ENCODE results near the gene STX18.

The STX18 gene

DNA sequence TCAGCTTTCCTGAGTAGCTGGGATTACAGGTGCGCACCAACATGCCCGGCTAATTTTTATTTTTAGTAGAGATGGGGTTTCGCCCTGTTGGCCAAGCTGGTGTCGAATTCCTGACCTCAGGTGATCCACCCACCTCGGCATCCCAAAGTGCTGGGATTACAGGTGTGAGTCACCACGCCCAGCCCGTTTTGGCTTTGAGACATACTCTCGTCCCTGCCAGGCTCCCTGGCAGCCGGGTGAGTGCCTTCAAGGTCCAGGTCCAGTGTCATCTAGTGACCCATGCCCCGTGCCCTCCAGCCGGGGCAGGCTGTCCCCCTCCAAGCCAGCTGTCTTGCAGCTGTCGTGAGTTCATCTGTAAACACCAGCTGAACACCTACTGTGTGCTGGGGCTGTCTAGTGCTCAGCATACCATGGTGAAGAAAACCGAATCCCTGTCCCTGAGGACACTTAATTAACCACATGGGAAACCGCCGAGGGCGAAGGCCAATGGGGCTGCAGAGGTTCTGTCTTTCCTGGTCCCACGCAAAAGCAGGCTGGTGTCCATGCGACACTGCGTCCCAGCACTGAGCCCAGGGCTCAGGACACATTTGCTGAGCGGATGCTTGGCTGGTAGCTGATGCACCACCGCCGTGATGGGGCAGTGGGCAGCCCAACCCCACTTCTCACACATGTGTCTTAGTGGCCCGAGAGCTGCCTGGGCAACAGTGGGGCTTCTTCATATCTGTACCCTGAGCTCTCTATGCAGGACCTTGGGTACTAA lies 133.1 kb downstream of the STX18 start:
- FAIRE-seq (no peak), DNase-seq (ENCODE audit: insufficient read length, low spot score) (no peak)

DNA sequence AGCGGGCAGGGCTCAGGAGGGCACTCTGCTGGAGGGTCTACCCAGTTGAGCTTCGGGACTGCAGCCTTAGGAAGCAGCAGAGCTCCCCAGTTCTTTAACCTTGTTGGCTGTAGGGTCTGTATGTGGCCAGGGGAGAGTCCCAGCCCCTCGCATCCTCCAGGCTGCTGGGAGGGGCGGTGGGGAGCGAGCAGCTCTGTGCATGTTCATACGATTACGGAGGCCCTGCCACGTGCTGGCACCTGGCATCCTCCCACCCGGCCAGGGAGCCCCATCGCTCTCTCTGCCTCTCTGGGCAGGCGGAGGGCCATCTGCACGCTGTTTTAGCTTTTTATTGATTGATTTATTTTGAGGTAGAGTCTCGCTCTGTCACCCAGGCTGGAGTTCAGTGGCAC lies 133.7 kb downstream of the STX18 start:
- DNase-seq (ENCODE audit: insufficient read length, low spot score) (no peak), FAIRE-seq (no peak)

DNA sequence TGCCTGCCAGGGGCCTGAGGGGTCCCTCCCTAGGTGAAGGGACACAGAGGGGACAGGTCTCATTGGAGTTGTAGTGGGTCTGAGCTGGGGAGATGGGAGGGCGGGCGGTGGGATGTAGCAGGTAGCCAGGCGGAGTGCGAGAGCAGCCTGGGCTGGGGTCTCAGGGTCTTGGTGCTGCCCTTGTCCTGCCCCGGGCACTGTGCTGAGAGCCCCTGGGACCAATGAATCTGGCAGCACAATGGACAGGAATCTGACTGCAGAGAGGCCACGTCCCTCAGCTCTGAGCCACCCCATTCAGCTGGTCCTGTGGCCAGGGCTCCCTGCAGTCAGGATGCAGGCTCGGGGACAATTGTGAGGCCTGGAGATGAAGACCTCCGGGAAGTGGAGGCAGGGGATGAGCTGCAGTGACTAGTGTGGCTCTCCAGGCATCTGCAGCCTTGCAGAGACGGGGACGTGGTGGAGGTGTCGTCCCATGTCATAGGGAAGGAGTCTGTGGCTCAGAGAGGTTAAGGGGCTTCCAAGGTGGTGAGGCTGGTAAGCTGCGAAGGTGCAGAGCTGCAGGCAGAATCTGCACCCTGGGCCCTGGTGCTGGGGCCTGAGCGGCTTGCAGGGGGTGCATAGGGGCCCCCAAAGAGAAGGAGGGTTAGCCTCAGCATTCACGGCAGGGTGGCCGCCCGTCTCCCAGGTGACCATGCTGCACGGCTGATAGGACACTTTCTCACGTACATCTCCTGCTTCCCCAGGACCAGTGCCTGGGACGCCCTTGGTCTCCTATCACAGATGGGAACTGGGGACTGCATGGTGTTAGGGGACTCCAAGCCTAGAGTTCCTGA lies 134.3 kb downstream of the STX18 start:
- FAIRE-seq: no peak

DNA sequence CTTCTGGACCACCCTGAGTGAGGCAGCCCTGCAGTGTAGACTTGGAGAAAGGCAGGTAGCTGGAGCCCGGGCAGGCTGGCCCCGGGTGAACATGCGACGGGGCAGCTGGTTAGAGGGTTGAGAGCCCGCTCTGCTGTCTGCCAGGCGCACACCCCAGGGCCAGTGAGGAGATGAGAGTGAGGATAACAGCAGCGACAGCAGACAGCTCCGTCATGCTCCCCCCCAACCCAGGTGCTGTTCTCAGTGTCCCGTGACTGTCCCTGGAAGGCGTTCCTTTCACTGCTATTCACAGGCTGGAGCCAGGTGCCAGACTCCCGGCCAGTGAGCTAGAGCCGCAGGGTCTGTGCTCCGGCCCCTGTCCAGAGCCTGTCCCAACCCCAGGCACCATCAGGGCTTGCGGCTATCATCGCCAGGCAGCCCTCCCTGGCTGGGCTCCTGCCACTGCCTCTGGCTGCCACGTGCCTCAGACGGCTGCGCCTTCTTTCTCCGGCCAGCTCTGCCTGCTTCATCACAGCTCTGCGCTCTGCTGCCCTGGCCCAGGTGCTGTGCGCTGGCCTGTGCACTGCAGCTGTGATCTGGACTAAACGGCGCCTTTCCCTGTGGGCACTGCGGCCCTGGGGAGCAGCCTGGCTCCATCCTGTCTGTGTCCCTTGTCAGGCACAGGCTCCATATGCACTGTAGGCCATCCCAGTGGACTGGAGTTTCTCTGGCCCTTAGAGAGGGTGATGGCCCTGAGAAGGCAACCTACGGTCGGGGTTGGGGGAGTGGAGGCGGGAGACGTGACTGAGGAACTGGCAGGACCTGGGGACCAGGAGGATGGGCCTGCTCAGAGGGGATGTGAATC lies 135.2 kb downstream of the STX18 start:
- DNase-seq (ENCODE audit: insufficient read length, low spot score) (no peak), FAIRE-seq (no peak)

More for the DNA sequence above, 134.3 kb downstream of the STX18 start:
- DNase-seq (ENCODE audit: insufficient read length, low spot score): no peak

DNA sequence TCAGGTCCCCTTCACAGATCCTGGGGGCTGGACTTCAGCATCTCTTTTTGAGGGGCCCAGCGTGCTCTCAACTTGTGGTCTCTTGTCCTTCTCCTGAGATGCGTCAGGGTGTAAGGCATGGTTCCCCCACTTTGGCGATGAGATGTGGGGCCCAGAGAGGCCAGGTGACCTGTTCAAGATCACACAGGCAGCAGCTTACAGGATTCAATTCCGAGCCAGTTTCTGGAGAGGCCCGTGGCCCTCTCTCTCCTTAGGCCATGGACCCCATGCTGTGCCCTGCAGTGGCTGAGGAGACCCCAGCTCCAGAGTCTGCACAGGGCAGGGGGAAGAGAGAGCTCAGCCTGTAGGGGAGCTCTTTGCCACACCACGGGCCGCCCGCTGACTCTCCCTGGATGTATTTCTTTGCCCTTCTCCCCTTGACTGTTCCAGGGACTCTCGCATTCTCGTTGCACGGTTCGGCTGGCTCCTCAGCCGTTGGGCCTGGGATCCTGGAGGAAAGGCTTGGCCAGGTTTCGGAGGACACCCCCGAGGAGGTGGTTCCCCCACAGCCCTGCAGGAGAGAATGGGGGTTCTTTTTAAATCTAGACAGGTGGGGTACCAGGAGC lies 136.4 kb downstream of the STX18 start:
- no peak for DNase-seq (ENCODE audit: insufficient read length, low spot score)
- FAIRE-seq: no peak

DNA sequence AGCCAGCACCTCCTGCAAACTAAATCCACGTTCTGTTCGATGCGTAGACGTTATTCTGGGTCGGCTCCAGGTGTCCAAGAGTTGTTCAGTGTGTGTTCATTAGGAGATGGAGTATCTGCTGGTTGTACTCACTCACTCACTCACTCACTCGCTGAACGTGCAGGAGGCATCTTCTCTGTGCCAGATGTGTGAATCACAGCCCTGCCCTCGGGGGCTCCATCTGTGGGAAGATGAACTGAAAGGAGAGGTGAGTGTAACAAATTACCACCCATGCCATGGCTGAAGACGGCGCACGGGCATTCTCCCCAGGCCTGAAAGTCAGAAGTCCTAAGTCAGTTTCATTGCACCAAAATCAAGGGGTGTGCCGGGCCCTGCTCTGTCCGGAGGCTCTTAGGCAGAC lies 138.9 kb downstream of the STX18 start:
- no peak for FAIRE-seq

DNA sequence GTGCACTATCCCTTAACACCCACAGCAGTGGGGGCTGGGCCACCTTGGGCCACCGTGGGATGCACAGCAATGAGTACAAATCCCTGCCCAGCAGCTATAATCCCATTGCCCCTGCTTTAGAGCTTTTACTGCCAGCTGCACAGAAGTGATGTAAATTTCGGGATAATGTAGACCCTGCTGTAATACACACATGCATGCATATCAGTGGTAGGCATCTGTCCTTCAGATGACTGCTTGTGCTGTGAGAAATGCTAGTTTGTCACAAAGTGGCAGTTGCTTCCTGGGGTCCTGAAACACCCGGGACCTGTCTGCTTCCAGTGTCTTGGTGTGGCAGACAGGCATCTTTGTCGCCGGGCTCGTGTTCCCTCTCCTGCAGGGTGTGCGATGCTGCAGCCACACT lies 140.8 kb downstream of the STX18 start:
- no peak for DNase-seq (ENCODE audit: insufficient read length, low spot score)

More for the DNA sequence above, 138.9 kb downstream of the STX18 start:
- DNase-seq (ENCODE audit: insufficient read length, low spot score): no peak

DNA sequence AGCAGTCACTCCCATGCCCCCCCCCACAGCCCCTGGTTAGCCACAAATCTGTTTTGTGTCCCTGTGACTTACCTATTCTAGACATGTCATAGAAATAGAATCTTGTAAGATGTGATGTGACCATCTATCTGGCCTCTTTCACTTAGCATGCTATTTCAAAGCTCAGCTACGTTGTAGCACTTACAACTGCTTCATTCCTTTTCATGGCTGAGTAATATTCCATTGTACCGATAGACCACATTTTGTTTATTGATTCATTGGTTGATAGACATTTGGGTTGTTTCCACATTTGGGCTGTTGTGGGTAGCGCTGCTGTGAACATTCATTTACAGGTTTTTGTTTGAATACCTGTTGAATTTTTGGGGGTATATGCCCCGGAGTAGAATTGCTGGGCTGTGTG lies 143.4 kb downstream of the STX18 start:
- no peak for DNase-seq (ENCODE audit: insufficient read length, low spot score)
- FAIRE-seq: no peak

More for the DNA sequence above, 140.8 kb downstream of the STX18 start:
- FAIRE-seq: no peak

DNA sequence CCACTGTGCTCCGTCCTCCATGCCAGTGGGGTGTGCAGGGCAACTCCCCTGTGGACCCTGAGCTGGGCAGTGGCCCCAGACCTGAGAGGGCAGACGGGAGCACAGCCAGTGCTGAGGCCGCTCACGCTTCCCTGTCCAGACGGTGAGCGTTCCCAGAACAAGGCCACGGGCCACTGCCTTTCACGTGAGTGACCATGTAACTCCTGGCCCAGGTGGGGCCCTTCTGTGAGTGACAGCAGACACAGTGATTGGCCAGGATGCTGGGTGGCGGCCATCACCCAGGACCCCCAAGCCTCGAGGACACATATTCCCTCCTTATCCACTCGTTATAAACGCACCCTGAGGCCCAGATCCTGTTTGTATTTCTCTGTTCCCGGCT lies 144.4 kb downstream of the STX18 start:
- DNase-seq (ENCODE audit: insufficient read length, low spot score) (no peak), FAIRE-seq (no peak)

DNA sequence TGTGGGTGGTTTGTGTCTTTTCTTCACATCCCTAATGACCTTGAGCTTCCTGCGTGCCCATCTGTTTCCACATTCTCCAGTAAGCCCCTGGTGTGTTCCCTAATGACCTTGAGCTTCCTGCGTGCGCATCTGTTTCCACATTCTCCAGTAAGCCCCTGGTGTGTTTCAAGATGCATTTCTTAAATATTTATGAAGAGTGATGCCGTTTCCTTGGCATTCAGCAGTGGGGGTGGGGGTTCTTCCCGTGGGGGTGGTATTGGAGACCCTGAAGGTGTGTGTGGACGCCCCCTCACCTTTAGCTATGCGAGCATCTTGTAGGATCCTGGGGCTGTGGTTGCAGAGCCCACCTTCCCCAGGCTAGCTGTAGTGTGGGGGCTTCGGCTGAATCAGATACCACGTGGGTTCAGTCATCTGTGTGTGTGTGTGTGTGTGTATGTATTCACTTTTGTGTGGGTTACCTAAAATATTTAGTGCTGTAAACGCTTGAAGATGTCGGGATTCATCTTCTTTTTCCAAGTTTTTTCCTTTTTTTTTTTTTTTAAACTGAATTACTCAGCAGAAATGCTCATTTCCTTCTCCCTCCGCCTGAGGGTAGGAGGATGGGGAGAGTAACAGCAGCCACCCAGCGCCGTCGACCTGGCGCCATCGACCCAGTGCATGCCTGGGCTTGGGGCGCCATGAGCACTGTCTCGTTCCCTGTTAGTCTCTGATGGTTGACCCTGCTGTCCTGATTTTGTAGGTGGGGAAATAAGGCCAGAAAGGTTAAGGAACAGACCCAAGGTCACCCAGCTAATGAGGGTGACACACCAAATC lies 145.0 kb downstream of the STX18 start:
- DNase-seq (ENCODE audit: insufficient read length, low spot score): no peak
- no peak for FAIRE-seq

DNA sequence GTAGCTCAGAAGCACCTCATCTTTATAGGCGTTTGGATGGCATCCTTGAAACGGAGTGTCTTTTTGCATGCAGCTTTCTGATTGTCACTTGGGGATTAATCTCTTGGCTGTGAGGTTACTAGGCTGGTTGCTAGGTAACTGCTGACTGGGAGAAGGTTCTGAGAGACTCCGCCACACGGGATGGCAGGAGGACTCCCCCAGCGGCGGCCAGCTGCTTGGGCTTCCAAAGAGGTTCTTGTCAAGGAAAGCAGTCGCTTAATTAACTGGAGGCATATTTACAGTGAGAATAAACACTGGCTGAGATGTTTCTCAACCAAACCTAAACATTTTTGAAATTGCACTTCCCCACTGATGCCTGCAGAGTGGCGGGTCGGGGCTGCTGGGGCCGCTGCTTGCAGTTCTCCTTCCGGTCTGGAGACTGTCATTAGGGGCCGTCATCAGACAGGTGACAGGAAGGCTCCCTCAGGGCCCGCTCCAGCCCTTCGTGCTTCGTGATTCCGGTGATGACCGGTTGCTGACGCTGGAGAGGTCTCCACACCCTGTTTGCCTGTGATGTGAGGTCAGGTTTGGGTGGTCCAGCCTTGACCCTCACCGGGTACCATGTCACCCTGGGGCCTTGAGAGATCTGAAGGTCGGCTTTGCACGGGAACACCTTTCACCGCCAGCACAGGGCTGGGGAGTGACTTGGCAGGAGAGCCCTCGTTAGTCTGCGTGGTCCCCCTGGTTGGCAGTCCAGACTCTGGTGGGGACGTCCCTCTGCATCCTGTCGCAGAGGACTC lies 145.8 kb downstream of the STX18 start:
- DNase-seq (ENCODE audit: insufficient read length, low spot score) (peak; percentile 50), FAIRE-seq (peak; percentile 73)

DNA sequence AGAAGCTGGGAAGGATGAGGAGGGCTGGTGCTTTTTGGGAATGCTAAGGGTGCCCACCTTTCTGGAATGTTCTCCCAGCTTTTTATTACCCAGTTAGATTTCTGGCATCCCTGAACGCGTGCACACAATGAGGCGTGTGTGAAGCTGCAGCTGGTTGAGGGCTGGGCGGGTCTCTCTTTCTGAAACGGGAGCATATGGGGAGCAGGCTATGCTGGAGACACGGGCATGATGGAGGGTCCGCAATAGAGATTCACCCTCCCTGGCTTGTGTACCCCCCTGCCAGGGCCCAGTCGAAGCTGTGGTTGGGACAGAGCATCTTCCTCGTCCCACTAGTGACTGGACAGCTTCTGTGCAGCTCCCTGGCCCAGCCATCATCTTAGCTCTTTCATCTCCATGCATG lies 146.5 kb downstream of the STX18 start:
- no peak for FAIRE-seq
- no peak for DNase-seq (ENCODE audit: insufficient read length, low spot score)

DNA sequence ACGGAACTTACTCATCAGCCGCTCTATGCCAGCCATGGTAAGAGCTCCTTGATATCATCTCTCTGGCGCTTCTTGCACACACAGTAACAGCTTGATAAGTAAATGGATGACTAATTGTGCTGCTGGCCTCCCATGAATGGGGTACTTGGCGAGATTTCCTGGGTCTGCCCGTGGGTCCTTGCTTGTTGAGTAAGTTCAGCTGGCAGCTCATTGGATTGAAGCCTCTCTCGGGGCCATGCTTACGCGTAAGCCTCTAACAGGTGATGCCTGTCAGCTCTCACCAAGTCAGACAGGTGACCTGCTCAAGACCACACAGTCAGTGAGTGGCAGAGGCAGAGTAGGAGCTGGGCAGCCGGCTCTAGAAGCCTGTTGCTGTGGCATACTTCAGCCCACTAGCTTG lies 147.2 kb downstream of the STX18 start:
- DNase-seq (ENCODE audit: insufficient read length, low spot score): no peak
- FAIRE-seq: no peak

DNA sequence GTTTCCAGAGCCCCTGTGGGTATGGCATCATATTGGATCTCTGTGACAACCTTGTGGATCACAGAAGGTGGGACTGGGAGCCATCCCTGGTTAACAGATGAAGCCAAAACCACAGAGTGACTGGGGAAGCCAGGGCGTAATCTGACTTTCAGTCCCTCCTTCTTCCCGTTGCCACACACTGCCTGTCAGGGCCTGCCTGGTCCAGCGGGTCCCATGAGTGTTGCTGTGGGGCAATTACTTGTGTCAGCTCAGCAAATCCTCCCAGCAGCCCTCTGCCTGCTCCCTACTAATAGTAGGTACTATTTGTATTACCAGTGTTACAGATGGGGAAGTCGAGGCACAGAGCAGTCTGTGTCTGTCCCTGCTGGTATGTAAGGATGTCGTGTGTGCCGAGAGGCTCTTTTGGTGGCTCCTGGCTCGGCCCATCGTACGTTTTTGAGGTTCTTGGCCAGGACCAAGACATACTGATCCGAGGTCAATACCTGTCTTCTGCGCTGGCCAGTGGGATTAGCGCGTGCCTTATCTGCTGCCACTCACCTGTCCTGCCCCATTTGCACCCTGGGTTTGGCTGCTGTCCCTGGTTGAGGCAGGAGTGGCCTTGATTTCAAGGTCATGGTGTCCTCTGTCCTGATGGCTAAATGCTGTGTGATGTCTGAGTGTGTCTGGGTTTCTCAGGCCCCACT lies 149.2 kb downstream of the STX18 start:
- FAIRE-seq (no peak), DNase-seq (ENCODE audit: insufficient read length, low spot score) (no peak)

DNA sequence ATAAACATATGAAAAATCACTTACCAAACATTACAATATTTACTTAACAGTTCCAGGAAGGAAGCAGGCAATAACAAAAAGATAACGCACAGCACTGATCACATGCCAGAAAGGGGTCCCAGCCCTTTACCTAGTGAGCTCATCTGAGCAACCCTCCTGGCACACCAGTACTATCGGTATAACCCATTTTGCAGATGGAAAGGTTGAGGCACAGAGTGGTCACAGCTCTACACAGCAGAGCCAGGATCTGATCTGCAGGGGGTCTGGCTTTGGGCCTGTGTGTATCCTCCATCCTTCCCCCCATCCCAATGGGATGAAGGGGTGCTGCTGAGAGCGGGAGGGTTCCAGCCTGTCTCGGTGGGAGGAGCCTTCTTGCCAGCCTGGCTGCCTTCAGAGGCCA lies 150.0 kb downstream of the STX18 start:
- DNase-seq (ENCODE audit: insufficient read length, low spot score): no peak
- no peak for FAIRE-seq

DNA sequence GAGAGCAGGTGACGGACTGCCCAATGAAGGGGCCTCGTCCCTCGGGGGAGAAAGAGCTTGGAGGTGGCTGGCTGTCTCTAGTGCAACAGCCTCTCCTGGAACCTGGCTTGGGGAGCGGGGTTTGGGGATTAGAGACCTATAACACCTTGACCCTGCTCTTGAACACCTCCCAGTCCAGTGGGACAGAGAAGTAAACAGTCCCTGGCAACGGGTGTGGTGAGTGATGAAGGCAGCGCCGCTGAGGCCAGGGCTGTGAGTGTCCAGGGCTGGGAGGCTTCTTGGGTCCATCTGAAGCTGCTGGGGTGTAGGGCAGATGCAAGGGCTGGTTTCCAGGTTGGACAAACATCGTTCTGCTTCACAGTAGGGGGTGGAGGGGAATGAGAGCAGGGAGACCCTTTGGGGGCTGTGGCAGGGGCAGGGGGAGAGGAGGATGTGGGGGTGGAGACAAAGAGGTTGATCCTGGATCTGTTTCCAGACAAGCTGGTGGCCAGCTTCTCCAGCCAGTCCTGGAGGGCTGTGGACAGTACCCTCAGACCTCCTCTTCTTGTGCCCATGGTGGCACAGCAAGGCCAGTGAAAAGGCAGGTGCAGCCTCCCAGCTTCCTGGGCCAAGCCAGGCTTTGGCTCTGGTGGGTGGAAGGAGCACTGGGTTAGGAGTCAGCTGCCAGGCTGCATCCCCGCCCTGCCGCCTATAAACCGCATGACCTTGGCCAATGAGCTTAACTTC lies 151.2 kb downstream of the STX18 start:
- FAIRE-seq: no peak
- DNase-seq (ENCODE audit: insufficient read length, low spot score): no peak

DNA sequence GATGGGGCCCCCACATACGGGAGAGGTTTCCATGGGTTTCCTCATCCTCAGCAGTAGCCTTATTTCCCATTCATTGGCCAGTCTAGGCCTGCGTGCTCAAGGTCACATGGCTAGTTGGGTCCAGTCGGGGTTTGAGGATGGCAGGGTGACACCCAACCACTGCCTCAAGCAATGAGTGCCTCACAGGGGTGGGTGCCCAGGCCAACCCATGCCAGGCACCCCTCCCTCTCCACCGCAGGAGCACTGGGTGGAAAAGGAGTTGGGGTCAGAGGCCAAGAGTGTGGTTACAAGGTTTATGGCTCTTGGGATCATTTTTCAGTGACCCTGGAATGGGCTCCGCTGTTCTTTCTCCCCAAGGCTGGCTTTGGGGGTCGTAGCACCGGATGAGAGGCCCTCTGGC lies 151.8 kb downstream of the STX18 start:
- FAIRE-seq (no peak), DNase-seq (ENCODE audit: insufficient read length, low spot score) (no peak)
